ENCODE results near the gene FERMT1.
"Not testable (repeated sequence)": the region's sequence is repeated elsewhere in the genome, so short reads cannot be mapped to it uniquely, and the experiment has no call there.

The FERMT1 gene

DNA sequence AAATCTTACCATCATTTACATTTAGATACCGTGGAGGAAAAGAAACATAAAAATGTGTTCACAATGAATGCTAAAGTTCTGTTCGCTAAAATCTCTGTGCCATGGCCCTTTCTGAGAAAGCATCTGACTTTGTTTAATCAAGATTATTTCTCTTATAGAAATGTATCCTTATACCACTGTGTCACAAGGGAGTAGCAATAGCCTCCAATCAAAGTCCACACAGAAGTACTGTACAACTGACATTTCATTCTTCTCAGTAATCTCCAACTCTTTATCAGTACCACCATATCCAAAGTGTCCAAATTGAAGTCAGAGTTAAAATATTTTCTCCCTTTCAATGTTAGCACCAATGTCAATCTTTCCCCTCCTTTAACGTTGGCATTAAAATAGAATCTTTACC is 6.1 kb downstream of the FERMT1 start:
- DNase-seq (ENCODE audit: low spot score) = no peak

- no peak for DNase-seq (ENCODE audit: low spot score)
Observed at GRCh38 chr20:6115221-6115895, 7.5 kb downstream of the FERMT1 start.

DNA sequence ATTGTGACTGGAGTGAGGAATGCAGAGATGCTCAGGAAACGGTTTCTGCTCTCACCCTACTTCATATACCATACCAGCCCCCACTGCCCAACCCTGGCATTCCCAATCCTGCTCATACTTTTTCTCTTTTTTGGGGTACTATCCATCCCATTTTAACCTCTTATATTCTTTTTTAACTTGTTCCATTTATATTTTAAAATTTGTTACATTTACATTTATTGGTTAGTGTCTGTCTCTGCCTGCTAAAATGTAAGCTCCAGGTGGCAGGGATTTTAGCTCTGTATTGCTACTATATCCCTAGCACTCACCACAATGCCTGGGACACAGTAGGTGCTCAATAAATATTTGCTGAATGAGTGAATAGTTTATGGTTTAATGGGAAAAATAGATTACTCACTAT is 8.1 kb downstream of the FERMT1 start:
- no peak for DNase-seq (ENCODE audit: low spot score)

GRCh38 chr20:6113951-6114350 is 8.9 kb downstream of the FERMT1 start:
- DNase-seq (ENCODE audit: low spot score) = no peak

- DNase-seq (ENCODE audit: low spot score) = not testable (repeated sequence)
Observed at GRCh38 chr20:6112965-6113364, 9.9 kb downstream of the FERMT1 start.

GRCh38 chr20:6108330-6108729 is 14.5 kb downstream of the FERMT1 start:
- no peak for DNase-seq (ENCODE audit: low spot score)

- DNase-seq (ENCODE audit: low spot score) = no peak
Observed at GRCh38 chr20:6104493-6105188, 18.2 kb downstream of the FERMT1 start.

DNA sequence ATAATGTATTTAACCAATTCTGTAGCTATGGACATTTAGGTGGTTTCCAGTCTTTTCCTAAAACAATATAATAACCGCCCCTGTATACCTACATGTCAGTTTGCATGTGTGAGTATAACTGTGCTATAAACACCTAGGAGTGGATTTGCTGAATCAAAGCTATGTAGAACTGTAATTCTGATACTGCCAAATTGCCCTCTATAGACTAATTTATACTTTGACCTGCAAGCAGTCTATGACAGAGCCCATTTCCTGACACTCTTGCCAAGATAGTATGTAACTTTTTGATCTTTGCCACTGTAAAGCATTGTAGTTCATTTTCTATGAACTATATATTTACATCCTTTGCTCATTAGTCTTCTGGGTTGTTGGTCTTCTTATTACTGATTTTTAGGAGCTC is 19.5 kb downstream of the FERMT1 start:
- DNase-seq (ENCODE audit: low spot score) = no peak

- no peak for DNase-seq (ENCODE audit: low spot score)
Observed at GRCh38 chr20:6101346-6101745, 21.5 kb downstream of the FERMT1 start.

DNA sequence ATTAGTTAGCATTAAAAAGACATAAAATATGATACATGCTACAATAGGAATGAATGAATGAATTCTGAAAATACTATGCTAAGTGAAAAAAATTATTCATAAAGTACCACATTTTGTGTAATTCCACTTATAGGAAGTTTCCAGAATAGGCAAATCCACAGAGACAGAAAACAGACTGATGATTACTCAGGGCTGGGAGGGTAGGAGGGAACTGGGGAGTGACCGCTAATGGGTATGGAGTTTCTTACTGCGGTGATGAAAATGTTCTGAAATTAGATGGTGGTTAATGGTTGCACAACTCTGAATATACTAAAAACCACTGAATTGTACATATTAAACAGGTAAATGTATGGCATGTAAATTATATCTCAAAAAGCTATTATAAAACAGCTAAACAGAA is 22.6 kb downstream of the FERMT1 start:
- no peak for DNase-seq (ENCODE audit: low spot score)

GRCh38 chr20:6099819-6100218 is 23.0 kb downstream of the FERMT1 start:
- DNase-seq (ENCODE audit: low spot score) = no peak

GRCh38 chr20:6095409-6095808 is 27.4 kb downstream of the FERMT1 start:
- no peak for DNase-seq (ENCODE audit: low spot score)

GRCh38 chr20:6094565-6094964 is 28.3 kb downstream of the FERMT1 start:
- DNase-seq (ENCODE audit: low spot score) = no peak

- DNase-seq (ENCODE audit: low spot score) = no peak
Observed at GRCh38 chr20:6094063-6094462, 28.8 kb downstream of the FERMT1 start.

GRCh38 chr20:6091661-6092060 is 31.2 kb downstream of the FERMT1 start:
- no peak for DNase-seq (ENCODE audit: low spot score)

DNA sequence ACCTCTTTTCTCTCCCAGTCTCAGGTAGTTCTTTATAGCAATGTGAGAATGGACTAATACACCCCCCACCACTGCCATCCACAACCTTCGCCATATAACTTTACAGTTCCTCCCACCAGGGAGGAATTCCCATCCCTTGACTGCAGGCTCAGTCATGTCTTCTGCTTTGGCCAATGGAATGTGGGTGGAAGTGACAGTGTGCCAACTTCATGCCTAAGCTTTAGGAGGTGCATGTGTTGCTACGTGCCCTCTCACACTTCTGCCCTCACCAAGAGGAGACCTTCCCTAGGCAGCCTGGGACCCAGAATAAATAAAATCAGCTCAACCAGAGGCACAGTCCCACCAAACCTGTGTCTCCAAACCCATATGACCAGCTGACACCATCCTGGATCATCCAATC is 36.0 kb downstream of the FERMT1 start:
- no peak for DNase-seq (ENCODE audit: low spot score)

DNA sequence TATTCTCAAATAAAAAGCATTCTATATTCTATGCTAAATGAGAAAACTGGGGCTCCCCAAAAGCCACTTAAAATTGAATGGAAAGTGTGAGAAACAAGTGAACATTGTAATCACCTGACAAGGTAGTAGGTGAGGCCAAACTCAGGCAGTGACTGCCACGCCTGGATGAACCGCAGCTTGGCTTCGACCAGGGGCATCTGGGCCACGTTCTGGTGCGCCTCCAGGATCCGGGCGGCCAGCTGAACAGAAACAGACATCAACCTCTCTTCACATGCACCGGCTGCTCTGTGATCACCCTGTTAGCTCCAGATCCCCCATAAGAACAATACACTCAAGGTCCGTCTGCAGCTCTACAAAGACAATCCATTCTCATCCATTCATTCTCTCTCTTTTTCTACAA is 38.9 kb downstream of the FERMT1 start:
- DNase-seq (ENCODE audit: low spot score) = no peak

DNA sequence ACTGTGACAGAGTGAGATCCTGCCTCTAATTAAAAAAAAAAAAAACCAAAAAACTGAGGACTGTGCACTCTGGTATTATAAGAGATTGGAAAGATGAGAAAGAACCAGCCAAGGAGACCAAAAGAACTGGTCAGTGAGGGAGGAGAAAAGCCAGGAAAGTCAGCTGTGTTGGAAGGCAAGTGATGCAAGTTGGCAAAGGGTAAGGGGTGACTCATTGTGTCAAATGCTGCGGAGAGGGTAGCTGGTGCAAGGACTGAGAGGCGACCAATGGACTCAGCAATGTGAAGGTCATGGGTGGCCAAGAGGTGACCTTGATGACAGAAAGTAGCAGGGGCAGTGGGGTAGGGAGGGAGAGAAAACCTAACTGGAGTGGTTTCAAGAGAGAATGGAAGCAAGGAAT is 41.6 kb downstream of the FERMT1 start:
- no peak for DNase-seq (ENCODE audit: low spot score)

DNA sequence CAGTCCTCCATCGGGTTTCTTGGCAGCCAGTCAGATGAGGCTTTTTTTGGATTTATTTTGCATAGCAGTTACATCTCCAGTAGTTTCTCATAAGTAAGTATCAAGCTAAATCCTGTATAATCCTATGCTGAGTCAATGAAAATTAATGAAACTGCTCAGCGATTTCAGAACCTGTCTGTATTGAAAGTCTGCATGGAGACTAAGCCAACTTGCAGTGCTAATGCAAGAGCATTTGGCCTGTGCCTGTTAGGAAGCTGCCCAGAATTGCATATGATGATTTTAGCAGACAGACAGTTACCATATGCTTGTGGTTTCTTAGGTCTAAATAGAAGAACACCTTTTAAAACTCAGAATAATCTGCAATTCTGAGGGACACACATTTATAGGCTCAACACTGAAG is 43.8 kb downstream of the FERMT1 start:
- DNase-seq (ENCODE audit: low spot score) = no peak

DNA sequence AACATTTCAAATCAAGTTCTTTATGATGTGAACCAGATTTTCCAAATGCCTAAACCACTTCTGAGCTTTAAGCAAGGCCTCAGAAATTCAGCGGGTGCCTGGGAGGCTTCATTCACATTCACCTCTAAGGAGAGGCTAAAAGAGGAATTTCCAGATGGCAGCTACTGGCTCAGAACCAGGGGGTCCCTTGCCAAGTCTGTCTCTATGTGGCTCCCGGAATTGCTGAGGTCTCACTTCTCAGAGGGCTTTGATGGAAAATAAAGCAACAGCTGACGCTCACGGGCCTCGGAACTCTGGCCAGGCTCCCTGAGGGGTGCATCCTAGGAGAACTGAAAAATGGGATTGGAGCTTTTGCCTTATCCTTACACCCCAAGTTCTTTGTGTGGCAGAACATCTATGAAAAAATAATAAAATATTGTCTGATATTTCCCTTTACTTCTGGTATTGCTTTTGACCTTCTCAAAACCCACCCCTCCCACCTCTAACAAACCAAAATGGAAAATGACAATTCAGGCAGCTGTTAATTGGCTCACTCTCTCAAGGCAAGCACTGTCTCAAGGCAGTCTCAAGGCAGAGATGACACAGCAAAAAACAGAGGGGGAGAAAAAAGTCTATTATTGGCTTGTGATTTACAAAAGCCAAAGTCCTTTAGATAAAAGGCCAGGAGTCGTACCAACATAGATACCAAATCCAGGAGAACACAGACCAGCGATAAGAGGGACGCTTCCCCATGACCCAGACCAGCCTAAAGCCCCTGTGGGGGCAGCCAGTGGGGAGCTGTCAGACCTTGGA is 47.2 kb downstream of the FERMT1 start:
- DNase-seq (ENCODE audit: low spot score) = no peak

DNA sequence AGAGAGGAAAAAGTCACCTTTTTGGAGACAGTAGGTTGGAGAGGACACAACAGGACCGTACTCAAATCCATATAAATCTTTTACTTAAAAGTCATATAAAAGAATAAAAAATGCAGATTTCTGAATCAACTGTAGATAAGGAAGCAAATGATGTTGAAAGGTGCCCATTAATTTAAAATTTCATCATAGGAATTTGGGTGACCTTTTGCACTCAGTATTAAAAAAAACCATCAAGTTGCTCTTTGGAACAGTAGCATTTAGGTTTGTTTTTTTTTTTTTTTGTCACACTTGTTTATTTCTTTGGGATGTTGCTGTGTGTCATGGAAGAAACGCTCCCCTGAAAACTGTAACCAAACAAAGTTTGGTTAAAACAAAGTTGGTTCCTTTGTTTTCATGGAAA is 48.0 kb downstream of the FERMT1 start:
- no peak for DNase-seq (ENCODE audit: low spot score)

GRCh38 chr20:6074145-6074561 is 48.7 kb downstream of the FERMT1 start:
- DNase-seq (ENCODE audit: low spot score) = no peak
